ENCODE measurements around the gene TNPO2. TPM values are rescaled to one million over a fixed set of nuclear protein-coding genes. Genes with fewer than 3 reads are reported as not detected.

Gene TNPO2
- total and polyA plus RNA-seq, 2 experiments from 2014 or later: 11.7 to 65.2 TPM

- Histone ChIP-seq H3K9me3 (ENCODE audit: low read depth) (no peaks in the 10 kb centered on the region), H3K9me2 (replicated peaks; ENCODE audit: insufficient read depth) (no peaks in the 10 kb centered on the region), H3K27me3 (peaks cover 25% of the 10 kb centered on the region), H3K4me2 (no peak overlapping the region), H3K36me3 (replicated peaks; ENCODE audit: insufficient read depth, low read depth) (no peaks in the 10 kb centered on the region), H2AFZ (no peak overlapping the region), H3K4me1 (ENCODE audit: insufficient read depth) (peaks cover 3% of the 10 kb centered on the region), H3K27ac (no peak overlapping the region), H3K79me2 (no peaks in the 10 kb centered on the region), H4K20me1 (ENCODE audit: insufficient read depth, poor library complexity, severe bottlenecking) (no peaks in the 10 kb centered on the region), H3K4me3 (no peak overlapping the region)
- WGBS (ENCODE audit: low lambda C conversion rate, missing lambda C conversion rate): 67% methylated on average over 20 of the region's 23 CpGs
- TF ChIP-seq CTCF (IDR thresholded peaks at IDR 0.05; ENCODE audit: poor library complexity) (no peak), EZH2phosphoT487 (IDR thresholded peaks at IDR 0.05; ENCODE audit: low read depth, severe bottlenecking, unreplicated experiment) (no peak), EZH2 (IDR thresholded peaks at IDR 0.05; ENCODE audit: borderline replicate concordance) (no peak)
- no peak for DNase-seq (ENCODE audit: low spot score)
Measured at GRCh38 chr19:12752056-12752781, 28.5 kb upstream of the TNPO2 start.

GRCh38 chr19:12751635-12752034 lies 27.9 kb upstream of the TNPO2 start, which contains the start of gene BEST2:
TSS of gene BEST2 (plus strand) at chr19:12751791. CDS start at chr19:12752593, 802 bp downstream.
- 8% methylated on average over 5 of the region's 14 CpGs for WGBS (ENCODE audit: low lambda C conversion rate, missing lambda C conversion rate)
- no peak within 1 kb of the TSS for H2AFZ ChIP-seq
- no peak within 1 kb of the TSS for H3K4me3 ChIP-seq
- H3K27me3 ChIP-seq: peaks cover 25% of the 10 kb centered on the region
- DNase-seq (ENCODE audit: low spot score): no peak
- no peaks in the 10 kb centered on the region for H3K36me3 ChIP-seq (replicated peaks; ENCODE audit: insufficient read depth, low read depth)
- H3K4me1 ChIP-seq (ENCODE audit: insufficient read depth): no peaks in the 10 kb centered on the region
- no peaks in the 10 kb centered on the region for H4K20me1 ChIP-seq (ENCODE audit: insufficient read depth, poor library complexity, severe bottlenecking)
- TF ChIP-seq CTCF (IDR thresholded peaks at IDR 0.05; ENCODE audit: poor library complexity): no peak
- peak; percentile 36 for TF ChIP-seq EZH2 (IDR thresholded peaks at IDR 0.05; ENCODE audit: borderline replicate concordance)
- no peak for TF ChIP-seq EZH2phosphoT487 (IDR thresholded peaks at IDR 0.05; ENCODE audit: low read depth, severe bottlenecking, unreplicated experiment)
- H3K4me2 ChIP-seq: no peak within 1 kb of the TSS
- H3K9me2 ChIP-seq (replicated peaks; ENCODE audit: insufficient read depth): no peaks in the 10 kb centered on the region
- no peaks in the 10 kb centered on the region for H3K79me2 ChIP-seq
- no peak within 1 kb of the TSS for H3K27ac ChIP-seq
- H3K9me3 ChIP-seq (ENCODE audit: low read depth): no peaks in the 10 kb centered on the region

GRCh38 chr19:12750851-12751250 lies 27.1 kb upstream of the TNPO2 start:
- no peaks in the 10 kb centered on the region for H3K4me1 ChIP-seq (ENCODE audit: insufficient read depth)
- H3K27me3 ChIP-seq: peaks cover 25% of the 10 kb centered on the region
- H3K36me3 ChIP-seq (replicated peaks; ENCODE audit: insufficient read depth, low read depth): no peaks in the 10 kb centered on the region
- H4K20me1 ChIP-seq (ENCODE audit: insufficient read depth, poor library complexity, severe bottlenecking): no peaks in the 10 kb centered on the region
- TF ChIP-seq EZH2 (IDR thresholded peaks at IDR 0.05; ENCODE audit: borderline replicate concordance): no peak
- TF ChIP-seq CTCF (IDR thresholded peaks at IDR 0.05; ENCODE audit: poor library complexity): no peak
- no peak for TF ChIP-seq EZH2phosphoT487 (IDR thresholded peaks at IDR 0.05; ENCODE audit: low read depth, severe bottlenecking, unreplicated experiment)
- H3K9me3 ChIP-seq (ENCODE audit: low read depth): no peaks in the 10 kb centered on the region
- H3K9me2 ChIP-seq (replicated peaks; ENCODE audit: insufficient read depth): no peaks in the 10 kb centered on the region
- no peak for DNase-seq (ENCODE audit: low spot score)
- no peak overlapping the region for H3K27ac ChIP-seq
- no peaks in the 10 kb centered on the region for H3K79me2 ChIP-seq
- no peak overlapping the region for H3K4me3 ChIP-seq
- no peak overlapping the region for H3K4me2 ChIP-seq
- no peak overlapping the region for H2AFZ ChIP-seq
- 79% methylated on average over 9 of the region's 9 CpGs for WGBS (ENCODE audit: low lambda C conversion rate, missing lambda C conversion rate)

All from hepatocyte (in vitro differentiated cells).